Upper lobe of right lung (tissue), 1 donor: ENCODE results near the gene PRKCB. TPM values are rescaled to one million over a fixed set of nuclear protein-coding genes. Genes with fewer than 3 reads are reported as not detected.
A peak's percentile ranks its signal among the peaks of the same experiment; 100 is the strongest.

Experiments
- ATAC-seq: fragments of 200-7000 bp; cut with Tn5 transposase; one replicate; pipeline ENCODE4 v1.9.1; 2020; ENCODE audit warnings: mild to moderate bottlenecking, moderate library complexity
- DNase-seq: peaks from one replicate; pipeline ENCODE4 v3.0.0-alpha.2; 2020
- H3K27ac ChIP-seq: fragments of 200-600 bp; one replicate; pipeline ENCODE4 v1.8.0; 2022
- H3K27me3 ChIP-seq: fragments of 200-600 bp; one replicate; pipeline ENCODE4 v1.8.0; 2022; ENCODE audit warnings: mild to moderate bottlenecking
- H3K36me3 ChIP-seq: fragments of 200-600 bp; one replicate; pipeline ENCODE4 v1.8.0; 2022
- H3K4me1 ChIP-seq: fragments of 200-600 bp; one replicate; pipeline ENCODE4 v1.8.0; 2022
- H3K4me3 ChIP-seq: fragments of 200-600 bp; one replicate; pipeline ENCODE4 v1.8.0; 2022; ENCODE audit warnings: mild to moderate bottlenecking
- H3K9me3 ChIP-seq: fragments of 200-600 bp; one replicate; pipeline ENCODE4 v1.8.0; 2022
- CTCF ChIP-seq: fragments of 200-600 bp; IDR thresholded peaks from one replicate; pipeline ENCODE4 v1.8.0; 2022; ENCODE audit warnings: antibody characterized with exemption
- intact Hi-C: fragments of 100-400 bp; cut with DNase I; formaldehyde crosslinking; loops from one replicate; pipeline ENCODE4 v1.11.0; 2022
- total RNA-seq: library from RNA; stranded (reverse); fragmentation: NEBNext Ultra II Directional; extraction: Animal tissue kit (Norgen Biotek cat#: 25700); gene quantifications from one replicate; pipeline ENCODE4 v1.2.1, GENCODE V29; 2021
- donor health status: DM: no; HTN: yes; CAD: no; lungs with severe emphysema.

PRKCB gene
- total RNA-seq, 1 donor from 2014 or later, result 25.2 TPM

GRCh38 chr16:23920446-23920845 lies 84.7 kb downstream of the PRKCB start:
- no peak for TF ChIP-seq CTCF
- Histone ChIP-seq H3K27ac (no peak overlapping the region), H3K9me3 (no peaks in the 10 kb centered on the region), H3K27me3 (no peaks in the 10 kb centered on the region), H3K4me3 (no peak overlapping the region), H3K4me1 (no peaks in the 10 kb centered on the region), H3K36me3 (no peaks in the 10 kb centered on the region)
- ATAC-seq (no peak), DNase-seq (no peak)
- intact Hi-C loops, result no loop called here

GRCh38 chr16:23920899-23921298 lies 85.1 kb downstream of the PRKCB start:
- ATAC-seq, result no peak
- DNase-seq, result no peak
- H3K4me1 ChIP-seq, result no peaks in the 10 kb centered on the region
- no peak overlapping the region for H3K27ac ChIP-seq
- H3K36me3 ChIP-seq, result no peaks in the 10 kb centered on the region
- intact Hi-C loops, result no loop called here
- no peak overlapping the region for H3K4me3 ChIP-seq
- TF ChIP-seq CTCF, result no peak
- H3K27me3 ChIP-seq, result no peaks in the 10 kb centered on the region
- H3K9me3 ChIP-seq, result no peaks in the 10 kb centered on the region

- no peak for DNase-seq
- no peaks in the 10 kb centered on the region for H3K4me1 ChIP-seq
- H3K27me3 ChIP-seq, result no peaks in the 10 kb centered on the region
- H3K4me3 ChIP-seq, result no peak overlapping the region
- no peaks in the 10 kb centered on the region for H3K36me3 ChIP-seq
- no peaks in the 10 kb centered on the region for H3K9me3 ChIP-seq
- no peak for ATAC-seq
- TF ChIP-seq CTCF, result no peak
- intact Hi-C loops, result no loop called here
- H3K27ac ChIP-seq, result no peak overlapping the region
Observed at GRCh38 chr16:23922406-23922805, 86.6 kb downstream of the PRKCB start.

GRCh38 chr16:23924128-23924527 lies 88.3 kb downstream of the PRKCB start:
- Histone ChIP-seq H3K9me3 (no peaks in the 10 kb centered on the region), H3K27me3 (no peaks in the 10 kb centered on the region), H3K4me3 (no peak overlapping the region), H3K4me1 (no peaks in the 10 kb centered on the region), H3K36me3 (no peaks in the 10 kb centered on the region), H3K27ac (no peak overlapping the region)
- intact Hi-C loops, result no loop called here
- no peak for DNase-seq
- TF ChIP-seq CTCF, result no peak
- peak; percentile 49 for ATAC-seq

- DNase-seq (no peak), ATAC-seq (no peak)
- no peak for TF ChIP-seq CTCF
- Histone ChIP-seq H3K4me3 (no peak overlapping the region), H3K27me3 (no peaks in the 10 kb centered on the region), H3K4me1 (no peaks in the 10 kb centered on the region), H3K9me3 (no peaks in the 10 kb centered on the region), H3K27ac (no peak overlapping the region), H3K36me3 (no peaks in the 10 kb centered on the region)
- intact Hi-C loops, result no loop called here
Observed at GRCh38 chr16:23927796-23928195, 92.0 kb downstream of the PRKCB start.

- DNase-seq, result no peak
- intact Hi-C loops, result no loop called here
- Histone ChIP-seq H3K27ac (no peak overlapping the region), H3K4me3 (no peak overlapping the region), H3K9me3 (no peaks in the 10 kb centered on the region), H3K36me3 (no peaks in the 10 kb centered on the region), H3K27me3 (no peaks in the 10 kb centered on the region), H3K4me1 (no peaks in the 10 kb centered on the region)
- no peak for TF ChIP-seq CTCF
- ATAC-seq, result no peak
Observed at GRCh38 chr16:23929237-23929636, 93.5 kb downstream of the PRKCB start.
